H1 (cell line): ENCODE results near the gene BRMS1L. TPM values are rescaled to one million over a fixed set of nuclear protein-coding genes. Genes with fewer than 3 reads are reported as not detected.

Experiments
- CTCF ChIA-PET: fragments of 300-600 bp; sonication (Branson Sonifier 250); formaldehyde crosslinking; loops from one replicate; lab custom pipeline; 2021; ENCODE audit not compliant: partially characterized antibody; lab: Charles Lee
- POLR2A ChIA-PET: fragments of 300-600 bp; sonication (Branson Sonifier 250); formaldehyde crosslinking; loops from one replicate; lab custom pipeline; 2021; ENCODE audit warnings: inconsistent platforms; ENCODE audit not compliant: partially characterized antibody; lab: Charles Lee
- DNase-seq, 2 experiments: peaks; one replicate each; pipeline versions ENCODE4 v3.0.0 to v3.0.0-alpha.2; 2010 to 2022; ENCODE audit warnings: low spot score in 2 of 2, low read depth in 1 of 2, mixed read lengths in 1 of 2
- FAIRE-seq: peaks from 2 replicates; lab custom pipeline; 2011; peaks lifted over from hg19 to GRCh38; lab: Jason Lieb, UNC
- H2AFZ ChIP-seq: 2 replicates; pipeline ENCODE4 v1.8.1; 2012; ENCODE audit warnings: low read length, inconsistent platforms
- H2AK5ac ChIP-seq: 2 replicates; pipeline ENCODE4 v1.6.1; 2013; ENCODE audit warnings: low read depth, low read length
- H2BK120ac ChIP-seq: replicated peaks from 2 replicates; pipeline ENCODE3; 2013; ENCODE audit warnings: low read depth, low read length, inconsistent platforms
- H2BK12ac ChIP-seq: 2 replicates; pipeline ENCODE4 v1.6.1; 2013; ENCODE audit warnings: low read depth, low read length
- H2BK15ac ChIP-seq: 2 replicates; pipeline ENCODE4 v1.6.1; 2013; ENCODE audit warnings: low read length
- H2BK20ac ChIP-seq: 2 replicates; pipeline ENCODE4 v1.6.1; 2013; ENCODE audit warnings: low read length
- H2BK5ac ChIP-seq: 2 replicates; pipeline ENCODE4 v1.6.1; 2013; ENCODE audit warnings: low read depth, low read length
- H3K14ac ChIP-seq: 2 replicates; pipeline ENCODE4 v1.6.1; 2013; ENCODE audit warnings: inconsistent platforms; ENCODE audit not compliant: insufficient read length
- H3K18ac ChIP-seq: 2 replicates; pipeline ENCODE4 v1.6.1; 2013; ENCODE audit warnings: low read length; ENCODE audit errors: extremely low read depth
- H3K23ac ChIP-seq: 2 replicates; pipeline ENCODE4 v1.6.1; 2013; ENCODE audit warnings: inconsistent platforms; ENCODE audit not compliant: insufficient read length
- H3K23me2 ChIP-seq: 2 replicates; pipeline ENCODE4 v1.6.1; 2013; ENCODE audit warnings: low read depth, low read length
- H3K27ac ChIP-seq: 2 replicates; pipeline ENCODE4 v1.6.1; 2011; ENCODE audit warnings: low read depth, low read length, inconsistent platforms
- H3K27me3 ChIP-seq, 4 experiments: replicated peaks in 1 of 4; 1 replicate in 1 of 4; 2 replicates in 3 of 4; pipeline versions ENCODE4 v1.6.1 to v1.8.1; 2011 to 2013; ENCODE audit warnings: low read length in 3 of 4, mild to moderate bottlenecking in 3 of 4, inconsistent platforms in 2 of 4, mixed read lengths in 2 of 4, moderate library complexity in 1 of 4; ENCODE audit not compliant: control insufficient read depth in 3 of 4, insufficient read depth in 3 of 4; ENCODE audit errors: extremely low read depth in 1 of 4
- H3K36me3 ChIP-seq, 4 experiments: 2 replicates each; pipeline versions ENCODE4 v1.6.1 to v1.8.1; 2011 to 2013; ENCODE audit warnings: mild to moderate bottlenecking in 4 of 4, low read length in 3 of 4, moderate library complexity in 2 of 4, control low read depth in 1 of 4, inconsistent platforms in 1 of 4; ENCODE audit not compliant: insufficient read depth in 4 of 4, control insufficient read depth in 2 of 4
- H3K4ac ChIP-seq: replicated peaks from 2 replicates; pipeline ENCODE3; 2013; ENCODE audit warnings: low read length, low read depth, mixed read lengths, inconsistent platforms; ENCODE audit not compliant: insufficient read length
- H3K4me1 ChIP-seq, 4 experiments: replicated peaks in 1 of 4; 1 replicate in 1 of 4; 2 replicates in 3 of 4; pipeline versions ENCODE4 v1.6.1 to v1.8.1; 2011 to 2013; ENCODE audit warnings: low read length in 3 of 4, inconsistent platforms in 2 of 4, mixed read lengths in 1 of 4; ENCODE audit not compliant: insufficient read depth in 4 of 4, control insufficient read depth in 3 of 4
- H3K4me2 ChIP-seq, 2 experiments: 2 replicates each; pipeline versions ENCODE4 v1.6.1 to v1.8.1; 2011 to 2013; ENCODE audit warnings: low read depth in 2 of 2, low read length in 2 of 2, control low read depth in 1 of 2, inconsistent platforms in 1 of 2, mild to moderate bottlenecking in 1 of 2; ENCODE audit not compliant: insufficient read depth in 1 of 2
- H3K4me3 ChIP-seq, 4 experiments: fragments of 200-600, 300-600 bp in 1 of 4; sonication (generic), shearing (Covaris generic), sonication (Bioruptor Twin) in 1 of 4; 2 replicates each; pipeline versions ENCODE4 v1.5.1 to v1.8.1; 2011 to 2016; ENCODE audit warnings: low read length in 4 of 4, low read depth in 3 of 4, control low read depth in 2 of 4, inconsistent platforms in 2 of 4, mild to moderate bottlenecking in 2 of 4, mixed read lengths in 1 of 4, moderate library complexity in 1 of 4; ENCODE audit not compliant: insufficient read depth in 2 of 4; ENCODE audit errors: extremely low read depth in 1 of 4
- H3K56ac ChIP-seq: replicated peaks from 2 replicates; pipeline ENCODE3; 2013; ENCODE audit warnings: low read depth, mild to moderate bottlenecking, mixed read lengths, low read length, inconsistent platforms; ENCODE audit not compliant: insufficient read length
- H3K79me1 ChIP-seq: 2 replicates; pipeline ENCODE4 v1.6.1; 2013; ENCODE audit warnings: low read depth, low read length, control low read depth
- H3K79me2 ChIP-seq, 2 experiments: 2 replicates each; pipeline versions ENCODE4 v1.6.1 to v1.8.1; 2012 to 2013; ENCODE audit warnings: low read length in 2 of 2, mild to moderate bottlenecking in 2 of 2, inconsistent platforms in 1 of 2; ENCODE audit not compliant: insufficient read depth in 2 of 2, control insufficient read depth in 1 of 2
- H3K9ac ChIP-seq, 4 experiments: replicated peaks in 1 of 4; 1 replicate in 1 of 4; 2 replicates in 3 of 4; pipeline versions ENCODE4 v1.6.1 to v1.8.1; 2011 to 2013; ENCODE audit warnings: low read depth in 3 of 4, low read length in 3 of 4, control low read depth in 2 of 4, mild to moderate bottlenecking in 2 of 4, moderate library complexity in 2 of 4, inconsistent platforms in 1 of 4; ENCODE audit errors: extremely low read depth in 1 of 4
- H3K9me3 ChIP-seq, 2 experiments: 2 replicates each; pipeline versions ENCODE4 v1.6.1 to v1.8.1; 2012 to 2013; ENCODE audit warnings: mild to moderate bottlenecking in 2 of 2, moderate library complexity in 2 of 2, control low read depth in 1 of 2, inconsistent platforms in 1 of 2, low read depth in 1 of 2, low read length in 1 of 2, mixed read lengths in 1 of 2; ENCODE audit not compliant: insufficient read depth in 2 of 2
- H4K20me1 ChIP-seq, 2 experiments: replicated peaks in 1 of 2; 2 replicates each; pipeline versions ENCODE3 to v1.8.1; 2011 to 2013; ENCODE audit warnings: inconsistent platforms in 2 of 2, low read length in 2 of 2, mild to moderate bottlenecking in 1 of 2; ENCODE audit not compliant: insufficient read depth in 2 of 2, control insufficient read depth in 1 of 2
- H4K5ac ChIP-seq: 2 replicates; pipeline ENCODE4 v1.6.1; 2013; ENCODE audit warnings: low read length, low read depth, mixed read lengths, inconsistent platforms; ENCODE audit not compliant: insufficient read length
- H4K8ac ChIP-seq: 2 replicates; pipeline ENCODE4 v1.8.0; 2013; ENCODE audit warnings: mild to moderate bottlenecking, moderate library complexity, low read length, inconsistent platforms; ENCODE audit not compliant: insufficient read depth; ENCODE audit errors: extremely low read depth
- H4K91ac ChIP-seq: replicated peaks from 2 replicates; pipeline ENCODE3; 2013; ENCODE audit warnings: low read length, mixed read lengths, inconsistent platforms; ENCODE audit not compliant: insufficient read length
- FOSL1 ChIP-seq: IDR thresholded peaks from 2 replicates; pipeline ENCODE4 v1.6.1; 2011; ENCODE audit warnings: mild to moderate bottlenecking, low read depth, low read length, moderate library complexity; ENCODE audit not compliant: insufficient read depth
- HDAC6 ChIP-seq: IDR thresholded peaks from one replicate; pipeline ENCODE4 v1.7.1; 2012; ENCODE audit warnings: low read depth, mild to moderate bottlenecking, inconsistent platforms, low read length, moderate library complexity
- KDM1A ChIP-seq: fragments of 200-600, 300-600 bp; sonication (generic); IDR thresholded peaks from 2 replicates; pipeline ENCODE4 v1.7.1; 2016; ENCODE audit warnings: mild to moderate bottlenecking, low read length, borderline replicate concordance
- WGBS, 2 experiments: shearing (Covaris generic) in 1 of 2; methylation state at CpG; one replicate each; pipeline versions ENCODE4 v1.1.6 to v1.1.7; 2013 to 2015; ENCODE audit warnings: low lambda C conversion rate in 2 of 2, mixed read lengths in 2 of 2, inconsistent platforms in 1 of 2, low coverage in 1 of 2, missing lambda C conversion rate in 1 of 2; ENCODE audit not compliant: insufficient replicate concordance in 2 of 2, insufficient coverage in 1 of 2, insufficient read length in 1 of 2; ENCODE audit errors: extremely low coverage in 1 of 2, missing lambda C conversion rate in 1 of 2; 5-methylcytosine and 5-hydroxymethylcytosine counted together
- polyA plus RNA-seq, 7 experiments: library from polyadenylated mRNA; depleted of rRNA in 3 of 7; stranded (reverse) in 5 of 7; unstranded in 2 of 7; fragments of >200 nt in 5 of 7; fragments of 200-250 nt in 2 of 7; gene quantifications; 1 replicate in 5 of 7; 2 replicates in 1 of 7; 4 replicates in 1 of 7; pipeline versions ENCODE4 v1.2.1 to v1.2.3, GENCODE V29; 2011 to 2013; ENCODE audit warnings: missing spikeins in 2 of 7, mixed read lengths in 2 of 7
- total RNA-seq: library from RNA; stranded (reverse); fragmentation: NEBNext Ultra II Directional; extraction: Animal tissue kit (Norgen Biotek cat#: 25700); gene quantifications from 2 replicates; pipeline ENCODE4 v1.2.1, GENCODE V29; 2021

Gene BRMS1L
- total and polyA plus RNA-seq, 2 of the 8 experiments (the other 6 are each of a cell fraction or from before 2014, with no cell fraction given): 4.4 to 10.9 TPM

- Histone ChIP-seq H2AFZ (no peak overlapping the region), H3K79me1 (no peaks in the 10 kb centered on the region), H4K20me1 (no peaks in the 10 kb centered on the region), H3K27me3 (no peaks in the 10 kb centered on the region), H3K4me1 (no peaks in the 10 kb centered on the region), H3K27ac (no peak overlapping the region), H4K8ac (no peak overlapping the region), H3K4me2 (no peak overlapping the region), H3K9me3 (no peaks in the 10 kb centered on the region), H4K91ac (no peak overlapping the region), H2BK12ac (no peak overlapping the region), H3K18ac (no peak overlapping the region), H2BK120ac (no peak overlapping the region), H2BK15ac (no peak overlapping the region), H3K4me3 (no peak overlapping the region), H3K36me3 (no peaks in the 10 kb centered on the region; a peak in 1 of 8 replicates), H3K9ac (no peak overlapping the region), H3K23me2 (no peaks in the 10 kb centered on the region), H3K4ac (no peak overlapping the region), H3K14ac (no peak overlapping the region), H4K5ac (no peak overlapping the region), H2BK5ac (no peak overlapping the region), H3K23ac (no peak overlapping the region), H2AK5ac (no peak overlapping the region), H3K56ac (no peak overlapping the region), H2BK20ac (no peak overlapping the region), H3K79me2 (no peaks in the 10 kb centered on the region)
- ChIA-PET CTCF (interaction anchor here (1.0 to 1.4 kb wide), 3 partner anchors 8 to 1275 kb away, joined by 3 to 4 read pairs (median 4); no protein-coding TSS in a partner anchor), POLR2A (no interaction called here)
- no peak for TF ChIP-seq FOSL1
- TF ChIP-seq KDM1A: no peak
- no peak for TF ChIP-seq HDAC6
- 85% methylated on average over 2 of the region's 2 CpGs; no CpG with 5 or more reads in 1 of the 2 experiments for WGBS, 2 experiments
- FAIRE-seq (no peak), DNase-seq (no peak)
Measured at GRCh38 chr14:35875296-35875695, 49.2 kb downstream of the BRMS1L start.
